ENCODE results near the gene SNRPE.

Gene SNRPE

GRCh38 chr1:203899353-203899716, 37.9 kb downstream of the SNRPE start:
- TF ChIP-seq, protein P1, sequence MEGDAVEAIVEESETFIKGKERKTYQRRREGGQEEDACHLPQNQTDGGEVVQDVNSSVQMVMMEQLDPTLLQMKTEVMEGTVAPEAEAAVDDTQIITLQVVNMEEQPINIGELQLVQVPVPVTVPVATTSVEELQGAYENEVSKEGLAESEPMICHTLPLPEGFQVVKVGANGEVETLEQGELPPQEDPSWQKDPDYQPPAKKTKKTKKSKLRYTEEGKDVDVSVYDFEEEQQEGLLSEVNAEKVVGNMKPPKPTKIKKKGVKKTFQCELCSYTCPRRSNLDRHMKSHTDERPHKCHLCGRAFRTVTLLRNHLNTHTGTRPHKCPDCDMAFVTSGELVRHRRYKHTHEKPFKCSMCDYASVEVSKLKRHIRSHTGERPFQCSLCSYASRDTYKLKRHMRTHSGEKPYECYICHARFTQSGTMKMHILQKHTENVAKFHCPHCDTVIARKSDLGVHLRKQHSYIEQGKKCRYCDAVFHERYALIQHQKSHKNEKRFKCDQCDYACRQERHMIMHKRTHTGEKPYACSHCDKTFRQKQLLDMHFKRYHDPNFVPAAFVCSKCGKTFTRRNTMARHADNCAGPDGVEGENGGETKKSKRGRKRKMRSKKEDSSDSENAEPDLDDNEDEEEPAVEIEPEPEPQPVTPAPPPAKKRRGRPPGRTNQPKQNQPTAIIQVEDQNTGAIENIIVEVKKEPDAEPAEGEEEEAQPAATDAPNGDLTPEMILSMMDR (conservative IDR thresholded peaks at IDR 0.05; ENCODE audit: low read depth), result no peak
- POLR2A ChIA-PET (ENCODE audit: low non-redundant PET), result no interaction called here
- no peak for DNase-seq (ENCODE audit: low spot score)
- CTCF ChIA-PET, result no interaction called here
- H3K27ac ChIP-seq, result no peak overlapping the region

DNA sequence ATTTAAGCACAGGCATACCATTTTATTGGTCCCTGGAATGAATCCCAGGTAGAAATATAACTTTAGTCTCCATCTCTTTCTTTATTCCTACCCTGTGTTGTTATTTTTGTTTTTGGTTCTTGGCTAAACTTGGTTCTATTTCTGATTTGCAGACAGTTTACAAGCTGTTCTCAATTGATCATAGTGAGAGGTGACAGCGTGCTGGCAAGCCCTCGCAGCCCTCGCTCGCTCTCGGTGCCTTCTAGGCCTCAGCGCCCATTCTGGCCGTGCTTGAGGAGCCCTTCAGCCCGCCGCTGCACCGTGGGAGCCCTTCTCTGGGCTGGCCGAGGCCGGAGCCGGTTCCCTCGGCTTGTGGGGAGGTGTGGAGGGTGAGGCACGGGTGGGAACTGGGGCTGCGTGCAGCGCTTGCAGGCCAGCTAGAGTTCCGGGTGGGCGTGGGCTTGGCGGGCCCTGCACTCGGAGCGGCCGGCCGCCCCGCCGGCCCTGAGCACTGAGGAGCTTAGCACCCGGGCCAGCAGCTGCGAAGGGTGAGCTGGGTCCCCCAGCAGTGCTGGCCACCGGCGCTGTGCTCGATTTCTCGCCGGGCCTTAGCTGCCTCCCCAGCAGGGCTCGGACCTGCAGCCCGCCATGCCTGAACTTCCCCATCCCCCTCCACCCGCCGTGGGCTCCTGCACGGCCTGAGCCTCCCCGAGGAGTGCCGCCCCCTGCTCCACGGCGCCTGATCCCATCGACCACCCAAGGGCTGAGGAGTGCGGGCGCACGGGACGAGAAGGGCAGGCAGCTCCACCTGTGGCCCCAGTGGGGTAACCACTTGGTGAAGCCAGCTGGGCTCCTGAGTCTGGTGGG, 38.7 kb downstream of the SNRPE start:
- CTCF ChIA-PET, result interaction anchor here (0.7 kb wide), 1 partner anchor 86 kb away, joined by 3 read pairs; no protein-coding TSS in a partner anchor
- DNase-seq (ENCODE audit: low spot score), result no peak
- H3K27ac ChIP-seq, result no peak overlapping the region
- TF ChIP-seq, protein P1 (conservative IDR thresholded peaks at IDR 0.05; ENCODE audit: low read depth), result no peak
- POLR2A ChIA-PET (ENCODE audit: low non-redundant PET), result no interaction called here

DNA sequence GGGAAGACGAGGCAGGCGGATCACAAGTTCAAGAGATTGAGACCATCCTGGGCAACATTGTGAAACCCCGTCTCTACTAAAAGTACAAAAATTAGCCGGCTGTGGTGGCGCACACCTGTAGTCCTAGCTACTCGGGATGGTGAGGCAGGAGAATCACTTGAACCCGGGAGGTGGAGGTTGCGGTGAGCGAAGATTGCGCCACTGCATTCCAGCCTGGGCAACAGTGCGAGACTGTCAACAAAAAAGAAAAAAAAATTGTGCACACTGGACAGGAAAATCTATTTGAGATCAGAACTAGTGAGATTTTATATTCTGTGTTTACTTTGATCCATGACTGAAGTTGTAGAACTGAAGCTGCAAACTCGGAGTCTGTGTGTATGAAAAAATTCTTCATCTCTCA, 40.2 kb downstream of the SNRPE start:
- DNase-seq (ENCODE audit: low spot score), result no peak
- TF ChIP-seq, protein P1 (conservative IDR thresholded peaks at IDR 0.05; ENCODE audit: low read depth), result no peak
- H3K27ac ChIP-seq, result no peak overlapping the region
- POLR2A ChIA-PET (ENCODE audit: low non-redundant PET), result no interaction called here
- CTCF ChIA-PET, result interaction anchor here (0.6 kb wide), 1 partner anchor 66 kb away, joined by 4 read pairs; no protein-coding TSS in a partner anchor

DNA sequence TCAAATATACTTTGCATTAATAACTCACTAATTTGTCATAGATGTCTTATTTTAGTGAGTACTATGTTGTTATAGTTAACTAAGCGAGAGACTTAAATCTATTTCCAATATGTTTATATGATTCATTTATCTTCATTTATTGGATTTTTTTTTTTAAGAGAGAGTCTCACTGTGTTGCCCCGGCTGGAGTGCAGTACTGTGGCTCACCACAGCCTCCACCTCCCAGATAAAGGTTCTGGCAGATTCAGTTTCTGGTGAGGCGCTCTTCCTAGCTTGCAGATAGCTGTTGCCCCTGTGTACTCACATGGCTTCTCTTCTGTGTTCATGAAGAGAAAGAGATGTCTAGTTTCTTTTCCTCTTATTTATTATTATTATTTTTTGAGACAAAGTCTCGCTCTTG, 43.9 kb downstream of the SNRPE start:
- peak overlapping the region; percentile 67 for H3K27ac ChIP-seq
- no peak for DNase-seq (ENCODE audit: low spot score)
- TF ChIP-seq, protein P1 (conservative IDR thresholded peaks at IDR 0.05; ENCODE audit: low read depth), result no peak
- CTCF ChIA-PET, result no interaction called here
- POLR2A ChIA-PET (ENCODE audit: low non-redundant PET), result no interaction called here

DNA sequence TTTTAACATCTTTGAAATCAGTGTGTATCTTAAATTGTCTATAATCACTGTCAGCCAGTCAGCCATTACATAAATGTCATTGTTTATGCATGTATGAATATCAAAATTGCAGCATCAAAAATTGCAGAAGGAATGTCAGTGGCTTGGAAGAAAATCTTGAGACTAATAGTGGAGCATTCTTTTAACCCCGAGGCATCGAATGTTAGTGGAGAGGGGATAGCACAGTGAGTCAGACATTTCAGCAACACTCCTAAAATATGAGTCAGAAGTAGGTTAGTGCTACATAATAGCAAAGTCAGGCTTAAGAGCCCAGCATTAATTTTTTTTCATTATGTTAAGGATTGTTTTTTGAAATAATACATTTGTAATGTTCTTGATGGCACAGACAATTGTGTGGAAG, 45.5 kb downstream of the SNRPE start:
- CTCF ChIA-PET, result interaction anchor here (0.7 to 1.2 kb wide), 3 partner anchors 36 to 229 kb away, joined by 3 to 4 read pairs (median 3); no protein-coding TSS in a partner anchor
- H3K27ac ChIP-seq, result peak overlapping the region; percentile 93
- TF ChIP-seq, protein P1 (conservative IDR thresholded peaks at IDR 0.05; ENCODE audit: low read depth), result no peak
- POLR2A ChIA-PET (ENCODE audit: low non-redundant PET), result no interaction called here
- peak; percentile 99 for DNase-seq (ENCODE audit: low spot score)

DNA sequence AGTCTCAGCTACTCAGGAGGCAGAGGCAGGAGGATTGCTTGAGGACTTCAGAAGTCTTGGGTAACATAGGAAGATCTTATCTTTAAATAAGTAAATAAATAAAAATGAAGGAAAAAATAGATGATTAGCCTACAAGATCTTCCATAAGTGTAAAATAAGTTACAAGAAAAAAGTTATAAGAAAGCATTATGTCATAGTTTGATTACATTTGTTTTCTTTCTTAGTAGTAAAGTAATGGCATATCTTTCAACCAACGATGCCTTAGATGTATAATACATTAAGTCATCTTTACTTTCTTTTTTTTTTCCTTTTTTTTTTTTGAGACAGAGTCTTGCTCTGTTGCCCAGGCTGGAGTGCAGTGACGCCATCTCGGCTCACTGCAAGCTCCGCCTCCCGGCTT, 46.5 kb downstream of the SNRPE start:
- CTCF ChIA-PET, result interaction anchor here (1.1 to 1.2 kb wide), 2 partner anchors 37 to 38 kb away, joined by 3 to 4 read pairs; no protein-coding TSS in a partner anchor
- POLR2A ChIA-PET (ENCODE audit: low non-redundant PET), result no interaction called here
- peak overlapping the region; percentile 93 for H3K27ac ChIP-seq
- DNase-seq (ENCODE audit: low spot score), result no peak
- TF ChIP-seq, protein P1 (conservative IDR thresholded peaks at IDR 0.05; ENCODE audit: low read depth), result no peak

All from RWPE1 (cell line).